PFSK-1 (cell line): ENCODE measurements around the gene SYTL3.

Experiments
- FOXP2 ChIP-seq: optimal IDR thresholded peaks from 2 replicates; pipeline ENCODE3; 2011; ENCODE audit warnings: borderline replicate concordance, control low read depth, inconsistent platforms; ENCODE audit not compliant: insufficient read depth; ENCODE audit errors: extremely low read length, extremely low read depth
- POLR2AphosphoS5 ChIP-seq: IDR thresholded peaks from 2 replicates; pipeline ENCODE4 v1.6.1; 2012; ENCODE audit warnings: low read depth, mild to moderate bottlenecking, control low read depth, low read length, moderate library complexity

- TF ChIP-seq POLR2AphosphoS5 (peak; percentile 40), FOXP2 (no peak)
Observed at GRCh38 chr6:158635427-158636073, 14.3 kb upstream of the SYTL3 start.
